Activated T-cell treated with anti-CD3 and anti-CD28 coated beads, Interleukin-2, amount 50 U/mL, for 72 hours (primary cell): ENCODE results near the gene PIGX. TPM values are rescaled to one million over a fixed set of nuclear protein-coding genes. Genes with fewer than 3 reads are reported as not detected.

ENCODE experiments used
- ATAC-seq, 2 donors: fragments of 150-1000 bp; cut with Tn5 transposase; replicated peaks in 1 of 2; 2 replicates each; pipeline ENCODE4 v1.10.0; 2021; ENCODE audit warnings: moderate library complexity in 2 of 2, mild to moderate bottlenecking in 1 of 2
- DNase-seq, 2 donors: peaks; one replicate each; pipeline ENCODE4 v3.0.0; 2021 to 2022; ENCODE audit warnings: mixed read lengths in 1 of 2
- H3K27ac Mint-ChIP-seq: one replicate; pipeline ENCODE4 v1.8.0; 2022; ENCODE audit warnings: mild to moderate bottlenecking, moderate library complexity, mixed read lengths
- H3K27me3 Mint-ChIP-seq: one replicate; pipeline ENCODE4 v1.8.0; 2022; ENCODE audit warnings: low read depth, mixed read lengths
- H3K36me3 Mint-ChIP-seq, 2 donors: one replicate each; pipeline ENCODE4 v1.8.0; 2022; ENCODE audit warnings: mixed read lengths in 2 of 2, mild to moderate bottlenecking in 1 of 2; ENCODE audit not compliant: insufficient read depth in 2 of 2
- H3K4me1 Mint-ChIP-seq: one replicate; pipeline ENCODE4 v1.8.0; 2022; ENCODE audit warnings: low read depth, mixed read lengths
- H3K4me3 Mint-ChIP-seq, 2 donors: one replicate each; pipeline ENCODE4 v1.8.0; 2022; ENCODE audit warnings: mild to moderate bottlenecking in 2 of 2, mixed read lengths in 2 of 2, moderate library complexity in 2 of 2
- H3K9me3 Mint-ChIP-seq, 2 donors: one replicate each; pipeline ENCODE4 v1.8.0; 2022; ENCODE audit warnings: mixed read lengths in 2 of 2
- total RNA-seq, 2 donors: library from RNA; stranded (reverse); gene quantifications; one replicate each; pipeline ENCODE4 v1.2.3, GENCODE V29; 2022

PIGX gene
- 10 to 100 TPM; 72.7 to 81.6 TPM for total RNA-seq

DNA sequence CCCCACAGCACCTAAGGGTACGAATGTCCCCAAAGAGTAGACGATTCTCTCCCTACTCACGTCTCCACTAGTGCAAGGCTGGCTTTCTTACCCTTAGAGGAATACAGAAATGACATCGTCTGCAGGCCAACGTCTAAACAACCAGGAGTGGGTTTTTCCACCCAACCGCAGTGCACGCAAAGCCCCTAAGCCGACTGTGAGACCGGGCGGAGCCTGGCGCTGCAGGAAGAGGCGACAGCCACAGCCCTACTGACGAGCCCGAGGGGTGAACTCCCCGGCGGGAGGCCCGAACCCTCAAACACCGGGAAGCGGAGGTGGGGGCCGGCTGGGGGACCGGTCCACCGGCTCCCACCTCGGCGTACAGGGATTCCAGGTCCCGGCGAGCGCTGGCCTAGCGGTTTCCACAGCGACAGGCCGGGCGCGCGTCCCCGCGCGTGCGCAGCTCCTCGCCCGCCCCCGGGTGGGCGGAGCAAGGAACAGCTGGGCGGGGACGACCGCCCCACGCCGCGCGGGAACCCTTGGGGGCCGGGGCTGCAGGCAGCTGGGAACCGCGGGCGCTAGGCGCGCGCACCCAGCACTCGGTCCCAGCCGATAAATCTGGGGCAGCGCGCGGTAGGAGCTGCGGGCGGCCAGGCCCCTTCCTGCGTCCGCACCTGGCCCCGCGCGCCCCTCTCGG lies at the start of gene PIGX, which contains the start of gene CEP19:
Gene PIGX, plus strand, starts transcription at position 540 of the 676 bp plus-strand sequence.
Gene CEP19, minus strand, starts transcription at position 413 of the 676 bp plus-strand sequence. CDS start 3,593 bp downstream, outside the sequence.
- Mint-ChIP-seq H3K27ac (peak within 1 kb of the TSS; percentile 98), H3K27me3 (no peaks in the 10 kb centered on the region), H3K4me1 (peaks cover 40% of the 10 kb centered on the region), H3K4me3 (peak within 1 kb of the TSS; percentile 95 to 98), H3K36me3 (peaks cover 0 to 7% of the 10 kb centered on the region in 2 donors), H3K9me3 (no peaks in the 10 kb centered on the region)
- ATAC-seq (peak; percentile 88 to 90), DNase-seq (peak; percentile 93 to 96)

GRCh38 chr3:196662711-196663571 lies 49.2 kb upstream of the PIGX start:
- H3K27me3 Mint-ChIP-seq = no peaks in the 10 kb centered on the region
- H3K4me1 Mint-ChIP-seq = no peaks in the 10 kb centered on the region
- DNase-seq (no peak), ATAC-seq (no peak)
- no peaks in the 10 kb centered on the region for H3K9me3 Mint-ChIP-seq
- peaks cover 0 to 5% of the 10 kb centered on the region in 2 donors for H3K36me3 Mint-ChIP-seq
- H3K4me3 Mint-ChIP-seq = no peak overlapping the region
- H3K27ac Mint-ChIP-seq = no peak overlapping the region

GRCh38 chr3:196666001-196666867 lies 45.9 kb upstream of the PIGX start:
- Mint-ChIP-seq H3K27ac (no peak overlapping the region), H3K36me3 (peaks cover 0 to 1% of the 10 kb centered on the region in 2 donors), H3K4me1 (peaks cover 12% of the 10 kb centered on the region), H3K9me3 (no peaks in the 10 kb centered on the region), H3K27me3 (no peaks in the 10 kb centered on the region), H3K4me3 (no peak overlapping the region)
- ATAC-seq (no peak), DNase-seq (no peak)

- Mint-ChIP-seq H3K4me3 (no peak overlapping the region), H3K27ac (no peak overlapping the region), H3K27me3 (no peaks in the 10 kb centered on the region), H3K36me3 (no peaks in the 10 kb centered on the region), H3K4me1 (peaks cover 19% of the 10 kb centered on the region), H3K9me3 (no peaks in the 10 kb centered on the region)
- ATAC-seq (no peak), DNase-seq (no peak)
Observed at GRCh38 chr3:196667056-196667825, 44.9 kb upstream of the PIGX start.

- Mint-ChIP-seq H3K4me3 (peak overlapping the region; percentile 7 to 58), H3K4me1 (peaks cover 19% of the 10 kb centered on the region), H3K27ac (peak overlapping the region; percentile 51), H3K36me3 (no peaks in the 10 kb centered on the region), H3K27me3 (no peaks in the 10 kb centered on the region), H3K9me3 (no peaks in the 10 kb centered on the region)
- no peak for DNase-seq
- no peak for ATAC-seq
Observed at GRCh38 chr3:196670339-196670738, 41.8 kb upstream of the PIGX start.

DNA sequence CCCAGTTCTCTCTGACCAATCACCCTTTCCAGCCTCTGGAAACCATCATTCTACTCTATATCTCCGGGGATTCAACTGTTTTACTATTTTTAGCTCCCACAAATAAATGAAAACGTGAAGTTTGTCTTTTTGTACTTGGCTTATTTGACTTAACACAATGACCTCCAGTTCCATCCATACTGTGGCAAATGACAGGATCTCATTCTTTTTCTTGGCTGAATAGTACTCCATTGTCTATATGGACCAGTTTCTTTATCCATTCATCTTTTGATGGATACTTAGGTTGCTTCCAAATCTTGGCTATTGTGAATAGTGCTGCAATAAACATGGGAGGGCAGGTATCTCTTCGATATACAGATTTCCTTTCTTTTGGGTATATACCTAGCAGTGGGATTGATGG lies 38.5 kb upstream of the PIGX start:
- H3K27me3 Mint-ChIP-seq = no peaks in the 10 kb centered on the region
- H3K9me3 Mint-ChIP-seq = no peaks in the 10 kb centered on the region
- H3K27ac Mint-ChIP-seq = no peak overlapping the region
- H3K4me1 Mint-ChIP-seq = peaks cover 29% of the 10 kb centered on the region
- ATAC-seq (no peak), DNase-seq (no peak)
- no peak overlapping the region for H3K4me3 Mint-ChIP-seq
- H3K36me3 Mint-ChIP-seq = no peaks in the 10 kb centered on the region

DNA sequence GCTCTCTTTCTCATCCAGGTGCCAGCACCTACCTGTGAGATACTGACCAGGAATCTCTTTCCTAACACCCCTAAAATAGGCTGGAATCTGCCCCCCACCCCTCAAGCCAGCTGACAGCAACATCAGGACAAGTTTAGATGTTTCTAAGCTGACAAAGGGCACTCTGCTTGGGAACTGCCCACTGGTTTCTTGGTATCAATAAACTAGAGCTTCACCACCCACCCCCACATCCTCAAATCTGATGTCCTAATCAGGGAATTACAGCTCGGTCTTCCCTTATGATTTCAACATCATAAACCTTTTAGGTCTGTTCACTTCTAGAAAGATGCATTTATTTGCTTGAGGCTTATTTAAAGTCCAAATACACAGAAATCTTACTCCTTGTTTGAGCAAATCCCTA lies 34.8 kb upstream of the PIGX start:
- no peaks in the 10 kb centered on the region for H3K36me3 Mint-ChIP-seq
- no peak overlapping the region for H3K4me3 Mint-ChIP-seq

GRCh38 chr3:196677931-196678330 lies 34.2 kb upstream of the PIGX start:
- H3K4me1 Mint-ChIP-seq = peaks cover 10% of the 10 kb centered on the region
- H3K9me3 Mint-ChIP-seq = no peaks in the 10 kb centered on the region
- H3K4me3 Mint-ChIP-seq = no peak overlapping the region
- no peak overlapping the region for H3K27ac Mint-ChIP-seq
- DNase-seq (no peak), ATAC-seq (no peak)
- no peaks in the 10 kb centered on the region for H3K27me3 Mint-ChIP-seq
- H3K36me3 Mint-ChIP-seq = no peaks in the 10 kb centered on the region

More for the DNA sequence above, 34.8 kb upstream of the PIGX start:
- DNase-seq = no peak
- no peak for ATAC-seq
- Mint-ChIP-seq H3K27me3 (no peaks in the 10 kb centered on the region), H3K9me3 (no peaks in the 10 kb centered on the region), H3K27ac (no peak overlapping the region), H3K4me1 (peaks cover 10% of the 10 kb centered on the region)

DNA sequence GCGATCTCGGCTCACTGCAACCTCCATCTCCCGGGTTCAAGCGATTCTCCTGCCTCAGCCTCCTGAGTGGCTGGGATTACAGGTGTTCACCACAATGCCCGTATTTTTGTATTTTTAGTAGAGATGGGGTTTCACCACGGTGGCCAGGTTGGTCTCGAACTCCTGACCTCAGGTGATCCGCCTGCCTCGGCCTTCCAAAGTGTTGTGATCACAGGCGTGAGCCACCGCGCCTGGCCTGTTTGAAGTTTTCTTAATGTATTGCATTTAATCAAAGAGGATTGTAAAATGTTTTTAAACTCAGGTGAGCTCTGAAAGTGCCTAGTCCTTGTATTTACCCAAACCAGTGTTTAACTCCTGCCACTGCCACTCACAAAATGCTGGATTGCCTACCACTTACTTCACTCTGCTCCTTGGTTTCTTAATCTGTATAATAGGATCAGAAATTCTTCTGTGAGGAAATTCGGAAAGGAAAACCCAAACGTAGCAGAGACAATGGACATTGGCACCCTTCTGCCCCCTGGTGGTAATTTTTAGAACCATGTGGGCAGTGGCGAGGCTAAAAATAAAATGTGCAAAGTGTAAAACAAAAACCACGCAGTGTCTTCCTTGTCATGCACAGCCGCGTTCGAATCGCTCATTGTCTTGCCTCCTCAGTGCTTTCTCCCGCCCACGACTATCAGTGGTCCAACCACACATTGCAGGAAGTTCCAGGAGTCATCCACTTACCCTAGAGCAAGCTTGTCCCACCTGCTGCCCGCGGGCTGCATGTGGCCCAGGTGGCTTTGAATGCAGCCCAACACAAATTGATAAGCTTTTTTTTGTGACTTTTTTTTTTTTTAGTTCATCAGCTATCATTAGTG lies 27.4 kb upstream of the PIGX start:
- DNase-seq (peak; percentile 68 to 75), ATAC-seq (peak; percentile 88 to 90)
- Mint-ChIP-seq H3K27ac (peak overlapping the region; percentile 88), H3K36me3 (no peaks in the 10 kb centered on the region), H3K9me3 (no peaks in the 10 kb centered on the region), H3K27me3 (no peaks in the 10 kb centered on the region), H3K4me1 (peaks cover 15% of the 10 kb centered on the region), H3K4me3 (peak overlapping the region; percentile 69 to 91)

DNA sequence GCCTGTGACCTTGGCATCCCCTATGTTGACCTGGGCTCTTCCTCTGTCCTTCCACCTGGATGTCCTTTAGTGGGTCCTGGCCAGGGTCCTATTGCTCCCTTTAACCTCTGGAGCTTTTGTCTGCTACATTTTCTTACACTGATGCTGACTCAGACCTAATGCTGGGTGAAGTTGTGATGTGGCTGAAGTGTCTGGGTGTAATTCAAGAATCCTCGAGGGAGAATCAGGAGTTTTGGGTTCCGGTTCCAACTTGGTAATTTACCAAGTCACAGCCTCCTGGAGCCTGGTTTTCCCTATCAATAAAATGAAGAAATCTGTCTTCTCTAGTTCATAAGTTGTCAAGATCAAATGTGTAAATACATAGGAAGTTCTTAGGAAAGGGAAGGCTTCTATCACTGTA lies 25.7 kb upstream of the PIGX start:
- Mint-ChIP-seq H3K9me3 (no peaks in the 10 kb centered on the region), H3K4me3 (no peak overlapping the region), H3K4me1 (peaks cover 15% of the 10 kb centered on the region), H3K36me3 (no peaks in the 10 kb centered on the region), H3K27ac (no peak overlapping the region), H3K27me3 (no peaks in the 10 kb centered on the region)
- DNase-seq (no peak), ATAC-seq (no peak)

DNA sequence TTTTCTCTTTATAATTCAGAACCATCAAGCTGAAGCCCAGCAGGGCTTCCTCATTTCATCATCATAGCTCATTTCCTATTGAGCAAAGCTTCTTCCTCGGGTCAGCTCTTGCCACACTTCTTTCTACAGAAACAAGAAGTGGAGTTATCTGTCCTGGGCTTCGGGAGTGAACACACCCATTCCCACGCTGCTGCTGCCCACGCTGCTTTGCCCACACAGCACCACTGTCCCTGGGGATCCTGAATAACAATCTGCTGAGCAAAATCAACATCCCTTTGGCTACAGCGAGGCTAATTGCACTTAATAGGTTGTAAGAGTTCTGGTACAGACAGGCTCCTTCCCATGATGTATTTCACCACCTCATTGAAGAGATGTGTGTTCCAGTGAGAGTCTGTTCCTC lies 23.8 kb upstream of the PIGX start:
- Mint-ChIP-seq H3K4me3 (no peak overlapping the region), H3K27me3 (no peaks in the 10 kb centered on the region), H3K27ac (no peak overlapping the region), H3K36me3 (no peaks in the 10 kb centered on the region), H3K4me1 (peaks cover 15% of the 10 kb centered on the region), H3K9me3 (no peaks in the 10 kb centered on the region)
- ATAC-seq (no peak), DNase-seq (no peak)
